Esophagus muscularis mucosa (tissue), 4 donors: Measurements from ENCODE around the gene LILRA6. TPM values are rescaled to one million over a fixed set of nuclear protein-coding genes. Genes with fewer than 3 reads are reported as not detected.

Experiments
- DNase-seq: peaks from one replicate; pipeline ENCODE4 v3.0.0-alpha.2; 2017; ENCODE audit errors: extremely low spot score
- H3K27ac ChIP-seq, 4 donors: fragments of 200-600 bp; sonication (generic); replicated peaks in 1 of 4; 1 replicate in 3 of 4; 2 replicates in 1 of 4; pipeline ENCODE4 v1.5.1; 2016 to 2019; ENCODE audit warnings: mild to moderate bottlenecking in 1 of 4
- H3K27me3 ChIP-seq, 4 donors: fragments of 200-600 bp; sonication (generic); one replicate each; pipeline versions ENCODE4 v1.5.1 to v1.6.0; 2016 to 2019
- H3K36me3 ChIP-seq, 4 donors: fragments of 200-600 bp; sonication (generic); one replicate each; pipeline ENCODE4 v1.5.1; 2016 to 2019
- H3K4me1 ChIP-seq, 4 donors: fragments of 200-600 bp; sonication (generic); one replicate each; pipeline ENCODE4 v1.5.1; 2016 to 2019
- H3K4me3 ChIP-seq, 4 donors: fragments of 200-600 bp; sonication (generic); 1 replicate in 2 of 4; 2 replicates in 2 of 4; pipeline ENCODE4 v1.5.1; 2016 to 2019; ENCODE audit warnings: mild to moderate bottlenecking in 4 of 4, moderate library complexity in 1 of 4
- H3K9me3 ChIP-seq, 4 donors: fragments of 200-600 bp; sonication (generic); 1 replicate in 3 of 4; 2 replicates in 1 of 4; pipeline ENCODE4 v1.5.1; 2016 to 2019
- CTCF ChIP-seq, 3 experiments: fragments of 200-600 bp in 2 of 3; fragments of 450-650 bp in 1 of 3; sonication (generic) in 2 of 3; IDR thresholded peaks; one replicate each; pipeline ENCODE4 v1.5.1; 2017 to 2019; ENCODE audit warnings: antibody characterized with exemption in 3 of 3, mild to moderate bottlenecking in 2 of 3, moderate library complexity in 1 of 3
- EP300 ChIP-seq: sonication (generic); formaldehyde crosslinking; IDR thresholded peaks from one replicate; pipeline ENCODE4 v1.6.1; 2017; ENCODE audit warnings: antibody characterized with exemption
- POLR2A ChIP-seq: fragments of 450-650 bp; IDR thresholded peaks from one replicate; pipeline ENCODE4 v1.6.1; 2017; ENCODE audit warnings: antibody characterized with exemption, moderate library complexity, mild to moderate bottlenecking, low read depth
- POLR2AphosphoS5 ChIP-seq, 2 donors: sonication (generic); formaldehyde crosslinking; IDR thresholded peaks; one replicate each; pipeline ENCODE4 v1.6.1; 2017; ENCODE audit warnings: antibody characterized with exemption in 2 of 2
- WGBS: methylation state at CpG from one replicate; pipeline ENCODE4 v1.1.5; 2018; 5-methylcytosine and 5-hydroxymethylcytosine counted together
- intact Hi-C: fragments of 100-400 bp; cut with DNase I; formaldehyde crosslinking; loops from one replicate; pipeline ENCODE4 v1.15.1; 2023
- total RNA-seq, 4 donors: library from RNA; depleted of rRNA; stranded (reverse); fragments of >200 nt; gene quantifications; one replicate each; pipeline versions ENCODE4 v1.1.0 to v1.2.1, GENCODE V29; 2016

The LILRA6 gene
- total RNA-seq, 4 donors from 2014 or later: 0.86 to 2.9 (median 2.6) TPM

DNA sequence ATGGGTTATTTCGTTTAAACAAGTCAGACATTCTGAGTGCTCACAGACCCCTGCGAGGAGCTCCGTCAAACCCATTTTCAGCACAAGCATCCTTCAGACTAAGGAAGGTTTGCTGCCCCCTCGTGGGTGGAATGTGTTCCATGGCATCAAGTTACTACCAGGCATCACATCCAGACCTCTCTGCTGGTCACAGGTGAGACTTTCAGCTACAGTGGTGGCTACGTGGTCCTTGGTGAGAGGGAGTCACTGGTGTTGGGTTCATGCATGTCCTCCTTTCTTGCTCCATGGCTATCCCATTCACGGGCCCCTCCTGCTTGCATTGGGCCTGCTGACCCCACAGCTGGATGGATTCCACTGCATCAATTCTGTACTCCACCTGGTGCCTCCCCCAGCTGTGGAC is 23.5 kb upstream of the LILRA6 start:
- Histone ChIP-seq H3K4me3 (no peak overlapping the region), H3K36me3 (no peaks in the 10 kb centered on the region), H3K9me3 (no peaks in the 10 kb centered on the region), H3K27ac (no peak overlapping the region), H3K27me3 (peaks cover 0 to 32% (median 0%) of the 10 kb centered on the region in 4 donors), H3K4me1 (no peaks in the 10 kb centered on the region)
- WGBS: 7% methylated on average over 6 of the region's 6 CpGs
- TF ChIP-seq POLR2A: no peak
- peak; percentile 53 to 69 (median 56) for TF ChIP-seq CTCF (IDR thresholded peaks at IDR 0.05)
- intact Hi-C loops: no loop called here
- no peak for DNase-seq

DNA sequence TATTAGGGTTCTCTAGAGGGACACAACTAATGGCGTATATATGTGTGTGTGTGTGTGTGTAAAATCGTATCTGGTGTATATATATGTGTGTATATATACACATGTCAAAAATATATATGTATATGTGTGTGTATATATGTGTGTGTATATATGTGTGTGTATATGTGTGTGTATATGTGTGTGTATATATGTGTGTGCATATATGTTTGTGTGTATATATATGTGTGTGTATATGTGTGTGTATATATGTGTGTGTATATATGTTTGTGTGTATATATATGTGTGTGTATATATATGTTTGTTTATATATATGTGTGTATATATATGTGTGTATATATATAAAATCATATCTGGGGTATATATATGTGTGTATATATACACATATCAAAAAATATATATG is 19.9 kb upstream of the LILRA6 start:
- no peak for DNase-seq
- H3K4me3 ChIP-seq: no peak overlapping the region
- TF ChIP-seq POLR2AphosphoS5 (IDR thresholded peaks at IDR 0.05): no peak
- TF ChIP-seq EP300: no peak
- no peak for TF ChIP-seq POLR2A
- no peak for TF ChIP-seq CTCF (IDR thresholded peaks at IDR 0.05)
- H3K27ac ChIP-seq: no peak overlapping the region
- H3K4me1 ChIP-seq: no peaks in the 10 kb centered on the region
- no peaks in the 10 kb centered on the region for H3K9me3 ChIP-seq
- no peaks in the 10 kb centered on the region for H3K36me3 ChIP-seq
- 92% methylated on average over 2 of the region's 2 CpGs for WGBS
- intact Hi-C loops: no loop called here
- peaks cover 0 to 37% (median 0%) of the 10 kb centered on the region in 4 donors for H3K27me3 ChIP-seq

GRCh38 chr19:54262066-54262465 is 19.5 kb upstream of the LILRA6 start:
- H3K9me3 ChIP-seq: no peaks in the 10 kb centered on the region
- TF ChIP-seq POLR2A (no peak), CTCF (IDR thresholded peaks at IDR 0.05) (no peak), POLR2AphosphoS5 (IDR thresholded peaks at IDR 0.05) (no peak)
- no peaks in the 10 kb centered on the region for H3K36me3 ChIP-seq
- intact Hi-C loops: no loop called here
- peaks cover 0 to 39% (median 0%) of the 10 kb centered on the region in 4 donors for H3K27me3 ChIP-seq
- H3K4me3 ChIP-seq: no peak overlapping the region
- 81% methylated on average over 6 of the region's 11 CpGs for WGBS
- H3K4me1 ChIP-seq: no peaks in the 10 kb centered on the region
- no peak overlapping the region for H3K27ac ChIP-seq
- no peak for DNase-seq

DNA sequence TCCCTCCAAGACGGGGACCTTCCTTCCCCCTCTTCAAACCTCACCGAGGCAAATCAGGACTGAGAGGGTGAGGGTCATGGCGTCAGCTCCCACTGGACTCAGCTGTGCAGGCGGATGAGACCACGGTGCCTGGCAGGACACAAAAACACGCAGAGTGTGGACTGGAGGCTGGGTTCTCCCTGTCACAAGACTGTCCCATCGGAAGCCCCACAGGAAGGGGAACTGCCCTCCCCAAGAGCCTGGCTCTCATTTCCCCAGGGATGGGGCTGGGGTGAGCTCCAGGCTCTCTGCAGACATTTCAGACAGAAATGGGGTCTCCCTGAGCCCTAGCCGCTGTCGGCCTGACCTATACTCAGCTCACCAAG is 14.5 kb upstream of the LILRA6 start, which contains the start of gene LILRB5:
Gene LILRB5 (minus strand): TSS at position 158 of the 365 bp plus-strand sequence. CDS start 80 bp downstream, at position 78.
- Histone ChIP-seq H3K36me3 (no peaks in the 10 kb centered on the region), H3K4me3 (peak within 1 kb of the TSS; percentile 12 to 42 (median 28)), H3K4me1 (no peaks in the 10 kb centered on the region), H3K9me3 (no peaks in the 10 kb centered on the region), H3K27ac (peak within 1 kb of the TSS in 2 of 4 donors; percentile 34 to 41), H3K27me3 (peaks cover 0 to 66% (median 9%) of the 10 kb centered on the region in 4 donors)
- intact Hi-C loops: no loop called here
- no peak for DNase-seq
- 74% methylated on average over 7 of the region's 9 CpGs for WGBS
- TF ChIP-seq POLR2A (no peak), CTCF (IDR thresholded peaks at IDR 0.05) (no peak), EP300 (no peak), POLR2AphosphoS5 (IDR thresholded peaks at IDR 0.05) (peak in 1 of 2 donors; percentile 33)
